AG04449 (cell line): Measurements from ENCODE around the gene COL23A1.

Experiments
- CTCF ChIA-PET: fragments of 350-600 bp; formaldehyde crosslinking; extraction: SDS; loops from one replicate; lab custom pipeline; 2021; ENCODE audit warnings: antibody characterized with exemption; lab: Yijun Ruan, JAX
- POLR2A ChIA-PET: fragments of 400-600, 350-600 bp; formaldehyde crosslinking; extraction: SDS; loops from one replicate; lab custom pipeline; 2020; ENCODE audit warnings: antibody characterized with exemption, inconsistent platforms; lab: Yijun Ruan, JAX
- DNase-seq: peaks from one replicate; pipeline ENCODE4 v3.0.0-alpha.2; 2010; ENCODE audit warnings: low read depth, low spot score
- H3K4me3 ChIP-seq: 2 replicates; pipeline ENCODE4 v1.5.1; 2011; ENCODE audit warnings: low read depth, mild to moderate bottlenecking, control low read depth, low read length
- CTCF ChIP-seq: IDR thresholded peaks from one replicate; pipeline ENCODE4 v1.5.1; 2011; ENCODE audit warnings: mild to moderate bottlenecking, moderate library complexity, low read length, control low read depth, inconsistent platforms; ENCODE audit not compliant: insufficient read depth; ENCODE audit errors: missing control alignments

Gene COL23A1

GRCh38 chr5:178330791-178331404 lies 259.3 kb downstream of the COL23A1 start:
- H3K4me3 ChIP-seq, result no peak overlapping the region
- CTCF ChIA-PET, result no interaction called here
- POLR2A ChIA-PET, result no interaction called here
- no peak for DNase-seq
- no peak for TF ChIP-seq CTCF

- ChIA-PET POLR2A (no interaction called here), CTCF (no interaction called here)
- no peak for TF ChIP-seq CTCF
- H3K4me3 ChIP-seq, result no peak overlapping the region
- no peak for DNase-seq
Observed at GRCh38 chr5:178328826-178329730, 261.1 kb downstream of the COL23A1 start.

GRCh38 chr5:178327931-178328711 lies 262.1 kb downstream of the COL23A1 start:
- no peak for DNase-seq
- ChIA-PET CTCF (no interaction called here), POLR2A (no interaction called here)
- no peak for TF ChIP-seq CTCF
- no peak overlapping the region for H3K4me3 ChIP-seq

- DNase-seq, result no peak
- POLR2A ChIA-PET, result no interaction called here
- H3K4me3 ChIP-seq, result no peak overlapping the region
- no peak for TF ChIP-seq CTCF
- CTCF ChIA-PET, result no interaction called here
Observed at GRCh38 chr5:178327446-178327845, 262.7 kb downstream of the COL23A1 start.

- no peak overlapping the region for H3K4me3 ChIP-seq
- ChIA-PET CTCF (no interaction called here), POLR2A (no interaction called here)
- DNase-seq, result no peak
- no peak for TF ChIP-seq CTCF
Observed at GRCh38 chr5:178326374-178326715, 263.8 kb downstream of the COL23A1 start.
